ENCODE measurements around the gene SH2D1A. TPM values are rescaled to one million over a fixed set of nuclear protein-coding genes. Genes with fewer than 3 reads are reported as not detected.

SH2D1A gene
- 1 to 10 TPM; 1.1 to 2.9 (median 1.8) TPM for total RNA-seq

- TF ChIP-seq, protein P1, sequence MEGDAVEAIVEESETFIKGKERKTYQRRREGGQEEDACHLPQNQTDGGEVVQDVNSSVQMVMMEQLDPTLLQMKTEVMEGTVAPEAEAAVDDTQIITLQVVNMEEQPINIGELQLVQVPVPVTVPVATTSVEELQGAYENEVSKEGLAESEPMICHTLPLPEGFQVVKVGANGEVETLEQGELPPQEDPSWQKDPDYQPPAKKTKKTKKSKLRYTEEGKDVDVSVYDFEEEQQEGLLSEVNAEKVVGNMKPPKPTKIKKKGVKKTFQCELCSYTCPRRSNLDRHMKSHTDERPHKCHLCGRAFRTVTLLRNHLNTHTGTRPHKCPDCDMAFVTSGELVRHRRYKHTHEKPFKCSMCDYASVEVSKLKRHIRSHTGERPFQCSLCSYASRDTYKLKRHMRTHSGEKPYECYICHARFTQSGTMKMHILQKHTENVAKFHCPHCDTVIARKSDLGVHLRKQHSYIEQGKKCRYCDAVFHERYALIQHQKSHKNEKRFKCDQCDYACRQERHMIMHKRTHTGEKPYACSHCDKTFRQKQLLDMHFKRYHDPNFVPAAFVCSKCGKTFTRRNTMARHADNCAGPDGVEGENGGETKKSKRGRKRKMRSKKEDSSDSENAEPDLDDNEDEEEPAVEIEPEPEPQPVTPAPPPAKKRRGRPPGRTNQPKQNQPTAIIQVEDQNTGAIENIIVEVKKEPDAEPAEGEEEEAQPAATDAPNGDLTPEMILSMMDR (IDR thresholded peaks at IDR 0.05; ENCODE audit: low read depth) = no peak
Measured at GRCh38 chrX:124346117-124346876, at the start of gene SH2D1A. SH2D1A (plus strand) TSS chrX:124346563; CDS start chrX:124346643, 80 bp downstream.

DNA sequence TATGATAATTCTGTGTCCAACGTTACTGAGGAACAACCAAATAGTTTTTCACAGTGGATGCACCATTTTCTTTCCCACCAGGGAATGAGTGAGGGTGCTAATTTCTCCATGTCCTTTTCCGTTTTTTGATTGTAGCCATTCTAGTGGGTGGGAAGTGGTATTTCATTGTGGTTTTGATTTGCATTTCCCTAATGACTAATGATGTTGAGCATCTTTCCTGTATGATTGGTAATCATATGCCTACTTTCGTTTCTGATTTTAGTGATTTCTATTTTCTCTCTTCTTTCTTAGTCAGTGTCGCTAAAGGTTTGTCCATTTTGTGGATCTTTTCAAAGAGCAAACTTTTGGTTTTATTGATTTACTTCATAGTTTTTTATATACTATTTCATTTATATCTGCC lies 46.0 kb upstream of the SH2D1A start:
- TF ChIP-seq, protein P1 (IDR thresholded peaks at IDR 0.05; ENCODE audit: low read depth) = no peak

GRCh38 chrX:124307253-124307907 lies 39.0 kb upstream of the SH2D1A start:
- TF ChIP-seq, protein P1 (IDR thresholded peaks at IDR 0.05; ENCODE audit: low read depth) = no peak

- TF ChIP-seq, protein P1 (IDR thresholded peaks at IDR 0.05; ENCODE audit: low read depth) = no peak
Measured at GRCh38 chrX:124325732-124326131, 20.6 kb upstream of the SH2D1A start.

GRCh38 chrX:124328765-124329164 lies 17.6 kb upstream of the SH2D1A start:
- TF ChIP-seq, protein P1 (IDR thresholded peaks at IDR 0.05; ENCODE audit: low read depth) = no peak

GRCh38 chrX:124332481-124333424 lies 13.6 kb upstream of the SH2D1A start, which contains the start of gene TEX13D:
TEX13D (plus strand) TSS chrX:124332660; CDS start chrX:124332918, 258 bp downstream.
- TF ChIP-seq, protein P1 (IDR thresholded peaks at IDR 0.05; ENCODE audit: low read depth) = no peak

Measured in subcutaneous adipose tissue (tissue), 4 donors.